Measurements from ENCODE around the gene WHRN.

GRCh38 chr9:114395768-114396167 is 109.5 kb downstream of the WHRN start:
- no peak for TF ChIP-seq CTCF (IDR thresholded peaks at IDR 0.05)
- no peak for TF ChIP-seq POLR2A (IDR thresholded peaks at IDR 0.05)

Data from transverse colon (tissue), 3 donors.